ENCODE results near the gene HBA1. TPM values are rescaled to one million over a fixed set of nuclear protein-coding genes. Genes with fewer than 3 reads are reported as not detected.

HBA1 gene
- total RNA-seq, 1 donor from 2014 or later, result not detected

DNA sequence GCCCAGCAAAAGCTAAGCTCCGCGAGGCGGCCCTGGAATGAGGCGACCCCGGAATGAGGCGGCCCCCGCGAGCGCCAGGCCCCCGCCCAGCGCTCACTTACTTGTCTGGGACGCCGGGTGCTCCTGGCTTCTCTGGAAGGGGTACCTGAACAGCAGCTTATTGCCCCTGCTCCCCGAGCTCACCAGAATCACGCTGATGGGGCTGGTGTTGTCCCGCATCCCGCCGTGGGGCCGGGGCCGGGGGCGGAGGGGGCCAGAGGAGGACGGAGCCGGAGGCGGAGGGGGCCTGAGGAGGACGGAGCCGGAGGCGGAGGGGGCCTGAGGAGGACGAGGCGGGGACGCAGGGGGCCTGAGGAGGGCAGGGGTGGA is 38.4 kb upstream of the HBA1 start:
- H3K4me3 Mint-ChIP-seq (ENCODE audit: low read depth), result peak overlapping the region; percentile 80
- peaks cover 6% of the 10 kb centered on the region for H3K27me3 Mint-ChIP-seq
- H3K4me1 Mint-ChIP-seq (ENCODE audit: low read depth), result no peaks in the 10 kb centered on the region
- TF ChIP-seq, protein P1, sequence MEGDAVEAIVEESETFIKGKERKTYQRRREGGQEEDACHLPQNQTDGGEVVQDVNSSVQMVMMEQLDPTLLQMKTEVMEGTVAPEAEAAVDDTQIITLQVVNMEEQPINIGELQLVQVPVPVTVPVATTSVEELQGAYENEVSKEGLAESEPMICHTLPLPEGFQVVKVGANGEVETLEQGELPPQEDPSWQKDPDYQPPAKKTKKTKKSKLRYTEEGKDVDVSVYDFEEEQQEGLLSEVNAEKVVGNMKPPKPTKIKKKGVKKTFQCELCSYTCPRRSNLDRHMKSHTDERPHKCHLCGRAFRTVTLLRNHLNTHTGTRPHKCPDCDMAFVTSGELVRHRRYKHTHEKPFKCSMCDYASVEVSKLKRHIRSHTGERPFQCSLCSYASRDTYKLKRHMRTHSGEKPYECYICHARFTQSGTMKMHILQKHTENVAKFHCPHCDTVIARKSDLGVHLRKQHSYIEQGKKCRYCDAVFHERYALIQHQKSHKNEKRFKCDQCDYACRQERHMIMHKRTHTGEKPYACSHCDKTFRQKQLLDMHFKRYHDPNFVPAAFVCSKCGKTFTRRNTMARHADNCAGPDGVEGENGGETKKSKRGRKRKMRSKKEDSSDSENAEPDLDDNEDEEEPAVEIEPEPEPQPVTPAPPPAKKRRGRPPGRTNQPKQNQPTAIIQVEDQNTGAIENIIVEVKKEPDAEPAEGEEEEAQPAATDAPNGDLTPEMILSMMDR (IDR thresholded peaks at IDR 0.05; ENCODE audit: unreplicated experiment), result no peak
- peak overlapping the region; percentile 55 for H3K27ac Mint-ChIP-seq
- peaks cover 6% of the 10 kb centered on the region for H3K36me3 Mint-ChIP-seq (ENCODE audit: insufficient read depth)
- DNase-seq (ENCODE audit: low spot score, unreplicated experiment), result peak; percentile 42
- no peaks in the 10 kb centered on the region for H3K9me3 Mint-ChIP-seq (ENCODE audit: low read depth)

DNA sequence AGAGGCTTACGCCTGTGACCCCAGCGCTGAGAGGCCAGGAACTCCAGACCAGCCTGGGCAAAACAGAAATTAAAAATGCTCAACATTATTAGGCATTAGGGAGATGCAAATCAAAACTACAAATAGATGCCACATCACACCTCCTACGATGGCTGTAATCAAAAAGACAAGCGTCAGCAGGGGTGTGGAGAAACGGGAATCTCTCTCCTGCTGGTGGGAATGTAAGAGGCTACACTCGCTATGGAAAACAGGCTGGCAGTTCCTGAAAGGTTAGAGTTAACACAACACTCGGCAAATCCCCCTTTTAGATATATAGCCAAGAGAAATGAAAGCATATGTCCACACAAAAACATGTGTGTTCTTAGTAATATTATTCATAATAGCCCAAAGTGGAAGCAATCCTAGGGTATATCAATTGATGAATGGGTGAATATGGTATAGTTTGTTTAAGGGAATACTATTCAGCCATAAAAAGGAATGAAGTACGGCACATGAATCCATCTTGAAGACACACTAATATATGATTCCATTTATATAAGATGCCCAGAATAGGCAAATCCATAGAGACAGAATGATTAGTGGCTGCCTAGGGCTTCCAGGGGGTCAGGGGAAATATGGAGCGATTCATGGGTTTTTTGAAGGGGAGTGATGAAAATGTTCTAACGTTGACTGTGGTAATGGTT is 36.2 kb upstream of the HBA1 start:
- H3K4me1 Mint-ChIP-seq (ENCODE audit: low read depth), result no peaks in the 10 kb centered on the region
- peaks cover 3% of the 10 kb centered on the region for H3K36me3 Mint-ChIP-seq (ENCODE audit: insufficient read depth)
- peak overlapping the region; percentile 59 for H3K4me3 Mint-ChIP-seq (ENCODE audit: low read depth)
- no peaks in the 10 kb centered on the region for H3K9me3 Mint-ChIP-seq (ENCODE audit: low read depth)
- TF ChIP-seq, protein P1 (IDR thresholded peaks at IDR 0.05; ENCODE audit: unreplicated experiment), result no peak
- no peak overlapping the region for H3K27ac Mint-ChIP-seq
- DNase-seq (ENCODE audit: low spot score, unreplicated experiment), result no peak
- H3K27me3 Mint-ChIP-seq, result peaks cover 18% of the 10 kb centered on the region

DNA sequence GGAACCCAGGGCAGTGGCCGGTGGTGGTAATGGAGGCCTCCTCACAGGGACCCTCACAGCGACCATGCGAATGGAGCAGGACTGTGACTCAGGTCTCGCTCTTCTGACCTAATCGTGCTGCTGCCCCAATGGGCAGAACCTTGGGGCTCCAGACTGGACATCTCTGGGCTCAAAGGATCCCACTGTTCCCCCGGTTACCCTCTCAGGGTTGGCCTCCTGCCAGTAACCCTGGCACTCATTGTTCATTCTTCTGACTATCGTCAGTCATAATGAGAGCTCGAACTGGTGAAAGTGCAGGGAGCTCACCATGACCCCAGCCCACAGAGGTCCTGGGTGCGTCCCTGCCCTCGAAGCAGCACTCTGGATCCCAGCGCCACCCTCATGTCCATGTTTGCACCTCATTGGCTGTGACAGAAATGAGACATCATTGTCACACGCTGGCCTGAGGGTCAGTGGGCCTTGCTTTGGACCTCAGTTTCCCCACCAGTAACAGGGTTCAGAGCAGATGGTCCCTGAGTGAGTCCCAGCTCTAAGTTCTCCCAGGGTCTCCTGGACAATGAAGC is 34.0 kb upstream of the HBA1 start:
- no peaks in the 10 kb centered on the region for H3K9me3 Mint-ChIP-seq (ENCODE audit: low read depth)

DNA sequence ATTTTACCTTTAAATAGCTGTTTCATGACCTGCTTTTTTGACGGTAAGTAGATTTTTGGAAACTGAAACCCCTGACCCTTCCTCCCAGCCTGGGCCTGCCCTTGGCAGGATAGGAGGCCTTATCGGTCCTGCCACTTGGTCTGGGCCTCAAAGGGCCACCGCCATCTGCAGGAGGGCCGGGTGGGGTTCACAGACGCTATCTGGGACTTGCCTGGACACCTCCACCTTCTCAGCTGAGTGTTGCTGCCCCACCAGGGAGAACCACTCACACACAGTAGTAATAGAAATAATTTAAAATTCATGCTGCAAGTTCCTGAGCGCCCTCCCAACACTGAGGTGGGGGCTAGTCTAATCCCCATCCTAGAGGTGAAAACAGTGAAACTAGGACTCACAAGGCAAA is 33.4 kb upstream of the HBA1 start:
- Mint-ChIP-seq H3K4me1 (ENCODE audit: low read depth) (no peaks in the 10 kb centered on the region), H3K27ac (no peak overlapping the region), H3K9me3 (ENCODE audit: low read depth) (no peaks in the 10 kb centered on the region), H3K36me3 (ENCODE audit: insufficient read depth) (no peaks in the 10 kb centered on the region), H3K27me3 (peaks cover 28% of the 10 kb centered on the region), H3K4me3 (ENCODE audit: low read depth) (no peak overlapping the region)
- TF ChIP-seq, protein P1 (IDR thresholded peaks at IDR 0.05; ENCODE audit: unreplicated experiment), result no peak
- DNase-seq (ENCODE audit: low spot score, unreplicated experiment), result no peak

More for the DNA sequence above, 34.0 kb upstream of the HBA1 start:
- Mint-ChIP-seq H3K36me3 (ENCODE audit: insufficient read depth) (no peaks in the 10 kb centered on the region), H3K4me3 (ENCODE audit: low read depth) (no peak overlapping the region), H3K27ac (no peak overlapping the region), H3K27me3 (peaks cover 28% of the 10 kb centered on the region), H3K4me1 (ENCODE audit: low read depth) (no peaks in the 10 kb centered on the region)
- TF ChIP-seq, protein P1 (IDR thresholded peaks at IDR 0.05; ENCODE audit: unreplicated experiment), result no peak
- no peak for DNase-seq (ENCODE audit: low spot score, unreplicated experiment)

DNA sequence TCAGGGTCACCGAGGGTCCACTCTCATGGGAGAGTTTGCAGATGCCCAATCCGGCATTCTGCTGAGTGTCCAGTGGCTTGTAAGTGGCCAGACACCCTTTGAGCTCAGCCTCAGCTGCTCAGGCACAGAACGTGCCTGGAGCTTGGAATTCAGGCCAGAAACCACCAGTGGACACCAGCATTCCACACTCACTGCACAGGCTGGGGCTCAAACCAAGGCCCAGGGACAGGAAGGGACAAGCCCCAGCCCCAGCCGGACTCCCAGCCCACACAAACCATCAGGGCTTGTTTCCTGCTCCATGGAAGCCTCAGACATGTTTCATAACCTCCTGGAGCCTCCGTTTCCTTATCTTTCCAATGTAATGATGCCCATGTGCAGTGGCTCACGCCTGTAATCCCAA is 33.0 kb upstream of the HBA1 start:
- TF ChIP-seq, protein P1 (IDR thresholded peaks at IDR 0.05; ENCODE audit: unreplicated experiment), result no peak
- Mint-ChIP-seq H3K36me3 (ENCODE audit: insufficient read depth) (no peaks in the 10 kb centered on the region), H3K9me3 (ENCODE audit: low read depth) (no peaks in the 10 kb centered on the region), H3K27me3 (peaks cover 31% of the 10 kb centered on the region), H3K4me3 (ENCODE audit: low read depth) (no peak overlapping the region), H3K27ac (no peak overlapping the region), H3K4me1 (ENCODE audit: low read depth) (no peaks in the 10 kb centered on the region)
- no peak for DNase-seq (ENCODE audit: low spot score, unreplicated experiment)

Measured in progenitor cell of endocrine pancreas (in vitro differentiated cells).